IMR-90 (cell line): Measurements from ENCODE around the gene CPED1. TPM values are rescaled to one million over a fixed set of nuclear protein-coding genes. Genes with fewer than 3 reads are reported as not detected.

ENCODE experiments used
- ATAC-seq: fragments of 200-7000 bp; cut with Tn5 transposase; 2 replicates; pipeline ENCODE4 v1.9.1; 2020; ENCODE audit warnings: low read depth, mild to moderate bottlenecking, moderate library complexity
- BruUV-seq: library from RNA; stranded (reverse); fragments of 400-500 nt; replicated peaks from 2 replicates; lab custom pipeline; 2021; lab: Mats Ljungman, UMichigan
- CTCF ChIA-PET: fragments of 300-600 bp; formaldehyde crosslinking; extraction: SDS; loops from one replicate; lab custom pipeline; 2021; ENCODE audit warnings: antibody characterized with exemption; lab: Yijun Ruan, JAX
- POLR2A ChIA-PET: fragments of 300-600 bp; sonication (Branson Sonifier 250); formaldehyde crosslinking; loops from one replicate; lab custom pipeline; 2022; ENCODE audit warnings: antibody characterized with exemption; ENCODE audit not compliant: unreplicated experiment; lab: Charles Lee
- DNase-seq: peaks from one replicate; pipeline ENCODE4 v3.0.0; 2013
- H2AFZ ChIP-seq: replicated peaks from 2 replicates; pipeline ENCODE3; 2013; ENCODE audit warnings: low read length, mild to moderate bottlenecking; ENCODE audit not compliant: poor library complexity
- H2AK5ac ChIP-seq: 2 replicates; pipeline ENCODE4 v1.6.1; 2013; ENCODE audit warnings: low read depth, low read length, inconsistent platforms
- H2AK9ac ChIP-seq: replicated peaks from 2 replicates; pipeline ENCODE3; 2013; ENCODE audit warnings: mild to moderate bottlenecking, low read depth, low read length, moderate library complexity; ENCODE audit not compliant: poor library complexity
- H2BK120ac ChIP-seq: 2 replicates; pipeline ENCODE4 v1.6.1; 2013; ENCODE audit warnings: low read depth, low read length, inconsistent platforms
- H2BK15ac ChIP-seq: 3 replicates; pipeline ENCODE4 v1.6.1; 2013; ENCODE audit warnings: low read depth, low read length, inconsistent platforms
- H2BK20ac ChIP-seq: 2 replicates; pipeline ENCODE4 v1.6.1; 2013; ENCODE audit warnings: low read depth, mild to moderate bottlenecking, inconsistent platforms, low read length, moderate library complexity
- H2BK5ac ChIP-seq: 2 replicates; pipeline ENCODE4 v1.6.1; 2013; ENCODE audit warnings: mild to moderate bottlenecking, low read depth, low read length, inconsistent platforms; ENCODE audit not compliant: poor library complexity, severe bottlenecking
- H3K14ac ChIP-seq: replicated peaks from 2 replicates; pipeline ENCODE4 v1.6.1; 2013; ENCODE audit warnings: low read depth, low read length, inconsistent platforms
- H3K18ac ChIP-seq: 2 replicates; pipeline ENCODE4 v1.6.1; 2013; ENCODE audit warnings: low read depth, low read length, control low read depth
- H3K23ac ChIP-seq: 2 replicates; pipeline ENCODE4 v1.6.1; 2013; ENCODE audit warnings: low read depth, low read length, inconsistent platforms
- H3K27ac ChIP-seq: 2 replicates; pipeline ENCODE4 v1.5.1; 2013; ENCODE audit warnings: mild to moderate bottlenecking, control low read depth, low read length; ENCODE audit not compliant: insufficient read depth
- H3K27me3 ChIP-seq: 2 replicates; pipeline ENCODE4 v1.6.1; 2013; ENCODE audit warnings: low read length; ENCODE audit not compliant: control insufficient read depth, insufficient read depth
- H3K36me3 ChIP-seq: 2 replicates; pipeline ENCODE4 v1.6.1; 2013; ENCODE audit warnings: low read length, mixed read lengths; ENCODE audit not compliant: control insufficient read depth, insufficient read depth
- H3K4ac ChIP-seq: 2 replicates; pipeline ENCODE4 v1.6.1; 2013; ENCODE audit warnings: low read depth, low read length, inconsistent platforms
- H3K4me1 ChIP-seq: 2 replicates; pipeline ENCODE4 v1.6.1; 2013; ENCODE audit warnings: low read length, mixed read lengths; ENCODE audit not compliant: control insufficient read depth, insufficient read depth
- H3K4me2 ChIP-seq: 2 replicates; pipeline ENCODE4 v1.6.1; 2013; ENCODE audit warnings: low read depth, mild to moderate bottlenecking, control low read depth, low read length, moderate library complexity
- H3K4me3 ChIP-seq: 2 replicates; pipeline ENCODE4 v1.5.1; 2013; ENCODE audit warnings: low read depth, mild to moderate bottlenecking, control low read depth, low read length, moderate library complexity; ENCODE audit not compliant: insufficient read depth
- H3K56ac ChIP-seq: 2 replicates; pipeline ENCODE4 v1.6.1; 2013; ENCODE audit warnings: low read length, inconsistent platforms; ENCODE audit not compliant: insufficient read depth; ENCODE audit errors: extremely low read depth
- H3K79me1 ChIP-seq, 2 experiments: 2 replicates each; pipeline ENCODE4 v1.6.1; 2013; ENCODE audit warnings: low read length in 2 of 2, inconsistent platforms in 1 of 2, low read depth in 1 of 2
- H3K9ac ChIP-seq: 2 replicates; pipeline ENCODE4 v1.6.1; 2013; ENCODE audit warnings: low read depth, low read length, control low read depth
- H3K9me1 ChIP-seq: 2 replicates; pipeline ENCODE4 v1.6.1; 2013; ENCODE audit warnings: low read length, inconsistent platforms; ENCODE audit not compliant: insufficient read depth
- H3K9me3 ChIP-seq: 2 replicates; pipeline ENCODE4 v1.6.1; 2013; ENCODE audit warnings: low read length; ENCODE audit not compliant: control insufficient read depth, insufficient read depth
- H4K20me1 ChIP-seq: 2 replicates; pipeline ENCODE4 v1.6.1; 2013; ENCODE audit warnings: low read length, inconsistent platforms; ENCODE audit not compliant: insufficient read depth
- H4K5ac ChIP-seq: 2 replicates; pipeline ENCODE4 v1.6.1; 2013; ENCODE audit warnings: mild to moderate bottlenecking, low read depth, low read length, control low read depth
- H4K8ac ChIP-seq, 2 experiments: 2 replicates each; pipeline ENCODE4 v1.6.1; 2013; ENCODE audit warnings: low read depth in 2 of 2, low read length in 2 of 2, control low read depth in 1 of 2, inconsistent platforms in 1 of 2
- H4K91ac ChIP-seq: 2 replicates; pipeline ENCODE4 v1.6.1; 2013; ENCODE audit warnings: low read depth, low read length, inconsistent platforms; ENCODE audit not compliant: insufficient read depth
- BHLHE40 ChIP-seq: fragments of 150-350 bp; IDR thresholded peaks from 2 replicates; pipeline ENCODE4 v1.6.1; 2016; ENCODE audit warnings: mild to moderate bottlenecking, low read depth, low read length
- CEBPB ChIP-seq: IDR thresholded peaks from 2 replicates; pipeline ENCODE4 v1.6.1; 2012; ENCODE audit warnings: low read depth, low read length, improper control_type of control experiment
- CHD1 ChIP-seq: IDR thresholded peaks from 2 replicates; pipeline ENCODE4 v1.6.1; 2012; ENCODE audit warnings: low read depth, low read length, improper control_type of control experiment
- CTCF ChIP-seq: conservative IDR thresholded peaks from 2 replicates; pipeline ENCODE4 v1.5.1; 2012; ENCODE audit warnings: mild to moderate bottlenecking, low read depth, low read length, improper control_type of control experiment
- ELK1 ChIP-seq: fragments of 150-350 bp; IDR thresholded peaks from 2 replicates; pipeline ENCODE4 v1.6.1; 2016; ENCODE audit warnings: low read depth, mild to moderate bottlenecking, low read length, moderate library complexity, borderline replicate concordance
- FOS ChIP-seq: fragments of 150-350 bp; IDR thresholded peaks from 2 replicates; pipeline ENCODE4 v1.6.1; 2016; ENCODE audit warnings: low read depth, low read length
- MAFK ChIP-seq: IDR thresholded peaks from 2 replicates; pipeline ENCODE4 v1.6.1; 2012; ENCODE audit warnings: low read depth, low read length, improper control_type of control experiment
- MAZ ChIP-seq: IDR thresholded peaks from 2 replicates; pipeline ENCODE4 v1.6.1; 2012; ENCODE audit warnings: low read depth, mild to moderate bottlenecking, low read length, improper control_type of control experiment, moderate library complexity, borderline replicate concordance
- MXI1 ChIP-seq: IDR thresholded peaks from 2 replicates; pipeline ENCODE4 v1.6.1; 2012; ENCODE audit warnings: low read depth, mild to moderate bottlenecking, low read length, moderate library complexity, borderline replicate concordance
- NFE2L2 ChIP-seq: fragments of 150-350 bp; IDR thresholded peaks from 2 replicates; pipeline ENCODE4 v1.6.1; 2016; ENCODE audit warnings: low read depth, mild to moderate bottlenecking, low read length
- POLR2A ChIP-seq: IDR thresholded peaks from 2 replicates; pipeline ENCODE4 v1.6.1; 2012; ENCODE audit warnings: mild to moderate bottlenecking, low read depth, low read length
- RAD21 ChIP-seq: IDR thresholded peaks from 2 replicates; pipeline ENCODE4 v1.6.1; 2012; ENCODE audit warnings: low read length, improper control_type of control experiment
- RCOR1 ChIP-seq: IDR thresholded peaks from 2 replicates; pipeline ENCODE4 v1.6.1; 2012; ENCODE audit warnings: mild to moderate bottlenecking, low read length, improper control_type of control experiment; ENCODE audit not compliant: insufficient replicate concordance
- RFX5 ChIP-seq: IDR thresholded peaks from 2 replicates; pipeline ENCODE4 v1.8.0; 2012; ENCODE audit warnings: low read depth, mild to moderate bottlenecking, low read length, moderate library complexity
- SMC3 ChIP-seq: fragments of 150-350 bp; IDR thresholded peaks from 2 replicates; pipeline ENCODE4 v1.6.1; 2016; ENCODE audit warnings: low read depth, mild to moderate bottlenecking, antibody characterized with exemption, low read length, moderate library complexity
- USF2 ChIP-seq: fragments of 150-350 bp; IDR thresholded peaks from 2 replicates; pipeline ENCODE4 v1.6.1; 2017; ENCODE audit warnings: mild to moderate bottlenecking, antibody characterized with exemption, low read length, low read depth
- dilution Hi-C: fragments of 300-500 bp; cut with HindIII; formaldehyde crosslinking; loops from one replicate; pipeline ENCODE4 v1.14.3; 2018; ENCODE audit warnings: low sequenced_read_pairs; ENCODE audit not compliant: unreplicated experiment
- in situ Hi-C: fragments of 300-500 bp; cut with MboI; formaldehyde crosslinking; loops from 3 replicates; pipeline ENCODE4 v1.14.3; 2019; ENCODE audit warnings: low sequenced_read_pairs, inconsistent platforms, mixed read lengths
- intact Hi-C: fragments of 100-400 bp; cut with micrococcal nuclease; formaldehyde crosslinking; loops from 2 replicates; pipeline ENCODE4 v1.10.0; 2022
- polyA plus RNA-seq, 3 experiments: library from polyadenylated mRNA; depleted of rRNA; stranded (reverse); fragments of >200 nt; gene quantifications; 2 replicates each; pipeline ENCODE4 v1.2.3, GENCODE V29; 2012; ENCODE audit warnings: low replicate concordance in 1 of 3
- total RNA-seq: library from RNA; depleted of rRNA; stranded (reverse); fragments of >200 nt; gene quantifications from 2 replicates; pipeline ENCODE4 v1.2.3, GENCODE V29; 2012

The CPED1 gene
- total and polyA plus RNA-seq, 2 of the 4 experiments (the other 2 are of a cell fraction) = 31.2 to 96.8 TPM

- in situ Hi-C loops = no loop called here
- CTCF ChIA-PET = interaction anchor here (0.5 kb wide), 1 partner anchor 22 kb away, joined by 3 read pairs; no protein-coding TSS in a partner anchor
Observed at GRCh38 chr7:121049897-121050296, 61.4 kb downstream of the CPED1 start.

More at GRCh38 chr7:121049897-121050296, 61.4 kb downstream of the CPED1 start:
- Histone ChIP-seq H3K14ac (0 out of 2 replicates have a peak overlapping the region, but pooled peaks have one; percentile 24), H3K4ac (no peak overlapping the region; the same call in 1 of the 2 replicates), H2BK120ac (peak overlapping the region; percentile 28), H3K27me3 (no peaks in the 10 kb centered on the region), H3K9ac (no peak overlapping the region), H2AFZ (no peak overlapping the region), H2BK20ac (no peak overlapping the region), H3K4me1 (peaks cover 13% of the 10 kb centered on the region), H4K5ac (peak overlapping the region; percentile 75; the same call in 1 of the 2 replicates), H2AK5ac (no peak overlapping the region), H3K9me1 (peaks cover 3% of the 10 kb centered on the region), H3K36me3 (peaks cover 8% of the 10 kb centered on the region), H3K9me3 (no peaks in the 10 kb centered on the region), H3K4me2 (peak overlapping the region; percentile 38; the same call in 1 of the 2 replicates), H3K27ac (no peak overlapping the region), H3K18ac (peak overlapping the region; percentile 79; the same call in 1 of the 2 replicates), H4K8ac (no peak overlapping the region; a peak in 1 of 4 replicates), H3K4me3 (no peak overlapping the region), H4K20me1 (no peaks in the 10 kb centered on the region), H2AK9ac (no peak overlapping the region), H4K91ac (0 out of 2 replicates have a peak overlapping the region, but pooled peaks have one; percentile 5), H3K23ac (no peak overlapping the region; the same call in 1 of the 2 replicates), H3K56ac (no peak overlapping the region; the same call in 1 of the 2 replicates), H2BK15ac (no peak overlapping the region; the same call in 2 of the 3 replicates), H3K79me1 (peaks cover 14 to 44% of the 10 kb centered on the region in 2 experiments; a peak in 3 of 4 replicates), H2BK5ac (peak overlapping the region; percentile 56)
- intact Hi-C loops (no loop called here), dilution Hi-C loops (no loop called here)
- ATAC-seq (no peak), DNase-seq (no peak)
- no TSS peak for BruUV-seq
- no peak for TF ChIP-seq CTCF
- TF ChIP-seq RCOR1 = no peak
- TF ChIP-seq FOS = no peak
- no peak for TF ChIP-seq MAFK
- TF ChIP-seq NFE2L2 = no peak
- no peak for TF ChIP-seq MXI1
- TF ChIP-seq SMC3 = no peak
- no peak for TF ChIP-seq MAZ
- TF ChIP-seq USF2 = no peak
- no peak for TF ChIP-seq POLR2A
- TF ChIP-seq ELK1 = no peak
- no peak for TF ChIP-seq CHD1
- TF ChIP-seq RAD21 = no peak
- TF ChIP-seq BHLHE40 = no peak
- no peak for TF ChIP-seq RFX5
- TF ChIP-seq CEBPB = no peak
- POLR2A ChIA-PET = no interaction called here
